Measurements from ENCODE around the gene UNC13A. TPM values are rescaled to one million over a fixed set of nuclear protein-coding genes. Genes with fewer than 3 reads are reported as not detected.

Gene UNC13A
- total and polyA plus RNA-seq, 2 of the 13 experiments (the other 11 are each of a cell fraction or from before 2014, with no cell fraction given) = 0.11 to 0.45 TPM

DNA sequence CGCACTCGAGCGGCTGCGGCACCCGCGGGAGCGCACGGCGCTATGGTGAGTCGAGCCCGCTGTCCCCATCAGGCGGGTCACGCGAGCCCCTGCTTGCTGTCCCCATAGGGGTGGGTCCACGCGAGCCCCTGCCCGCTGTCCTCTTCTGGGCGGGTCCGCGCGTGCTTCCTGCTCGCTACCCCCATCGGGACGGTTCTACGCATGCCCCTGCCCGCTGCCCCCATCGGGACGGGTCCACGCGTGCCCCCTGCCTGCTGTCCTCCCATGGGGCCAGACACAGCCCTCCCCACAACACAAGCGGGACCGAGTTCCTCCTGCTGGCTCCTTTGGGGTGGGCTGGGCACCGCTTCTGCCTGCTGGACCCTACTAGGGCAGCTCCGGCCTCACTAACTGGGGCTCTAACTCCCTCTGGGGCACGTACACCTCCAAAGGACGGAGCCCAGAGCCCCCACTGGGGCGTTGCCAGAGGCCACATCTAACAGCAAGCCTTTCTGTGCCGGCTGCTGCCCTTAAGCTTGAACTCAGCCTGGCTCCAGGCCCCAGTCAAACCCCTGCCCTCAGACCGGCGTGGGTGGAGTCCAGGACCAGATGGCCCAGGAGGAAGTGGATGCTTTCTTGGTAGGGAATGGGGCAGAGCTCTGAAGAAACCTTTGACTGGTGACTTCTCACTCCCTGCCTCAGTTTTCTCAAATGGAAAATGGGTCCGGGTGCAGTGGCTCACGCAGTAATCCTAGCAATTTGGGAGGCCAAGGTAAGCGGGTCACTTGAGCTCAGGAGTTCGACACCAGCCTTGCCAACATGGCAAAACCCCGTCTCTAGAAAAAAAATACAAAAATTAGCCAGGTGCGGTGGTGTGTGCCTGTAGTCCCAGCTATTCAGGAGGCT, 132.0 kb downstream of the UNC13A start (continued):
- TF ChIP-seq, protein P1, sequence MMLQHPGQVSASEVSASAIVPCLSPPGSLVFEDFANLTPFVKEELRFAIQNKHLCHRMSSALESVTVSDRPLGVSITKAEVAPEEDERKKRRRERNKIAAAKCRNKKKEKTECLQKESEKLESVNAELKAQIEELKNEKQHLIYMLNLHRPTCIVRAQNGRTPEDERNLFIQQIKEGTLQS (CRISPR knock-in tag; IDR thresholded peaks at IDR 0.05) = no peak
- TF ChIP-seq ARNT2 (CRISPR knock-in tag; IDR thresholded peaks at IDR 0.05; ENCODE audit: low read depth) (no peak; the same call in 1 of the 2 replicates), HNF4G (IDR thresholded peaks at IDR 0.05; ENCODE audit: borderline replicate concordance, low read depth, low read length) (no peak), HNF4G (CRISPR knock-in tag; IDR thresholded peaks at IDR 0.05; ENCODE audit: borderline replicate concordance, low read depth) (no peak), NR2F2 (IDR thresholded peaks at IDR 0.05; ENCODE audit: borderline replicate concordance, low read depth) (no peak), ZNF263 (CRISPR knock-in tag; IDR thresholded peaks at IDR 0.05) (peak; percentile 7; the same call in 1 of the 2 replicates), KLF6 (CRISPR knock-in tag; IDR thresholded peaks at IDR 0.05) (no peak), ZSCAN29 (CRISPR knock-in tag; conservative IDR thresholded peaks at IDR 0.05) (no peak), GTF3A (CRISPR knock-in tag; conservative IDR thresholded peaks at IDR 0.05) (no peak), ZNF879 (CRISPR knock-in tag; IDR thresholded peaks at IDR 0.05) (no peak), SATB2 (CRISPR knock-in tag; IDR thresholded peaks at IDR 0.05) (no peak), ZNF446 (CRISPR knock-in tag; IDR thresholded peaks at IDR 0.05) (no peak), NFIB (CRISPR knock-in tag; IDR thresholded peaks at IDR 0.05; ENCODE audit: borderline replicate concordance) (no peak), ZNF546 (CRISPR knock-in tag; conservative IDR thresholded peaks at IDR 0.05) (no peak), MXD4 (CRISPR knock-in tag; IDR thresholded peaks at IDR 0.05) (no peak)
- TF ChIP-seq, protein P2, sequence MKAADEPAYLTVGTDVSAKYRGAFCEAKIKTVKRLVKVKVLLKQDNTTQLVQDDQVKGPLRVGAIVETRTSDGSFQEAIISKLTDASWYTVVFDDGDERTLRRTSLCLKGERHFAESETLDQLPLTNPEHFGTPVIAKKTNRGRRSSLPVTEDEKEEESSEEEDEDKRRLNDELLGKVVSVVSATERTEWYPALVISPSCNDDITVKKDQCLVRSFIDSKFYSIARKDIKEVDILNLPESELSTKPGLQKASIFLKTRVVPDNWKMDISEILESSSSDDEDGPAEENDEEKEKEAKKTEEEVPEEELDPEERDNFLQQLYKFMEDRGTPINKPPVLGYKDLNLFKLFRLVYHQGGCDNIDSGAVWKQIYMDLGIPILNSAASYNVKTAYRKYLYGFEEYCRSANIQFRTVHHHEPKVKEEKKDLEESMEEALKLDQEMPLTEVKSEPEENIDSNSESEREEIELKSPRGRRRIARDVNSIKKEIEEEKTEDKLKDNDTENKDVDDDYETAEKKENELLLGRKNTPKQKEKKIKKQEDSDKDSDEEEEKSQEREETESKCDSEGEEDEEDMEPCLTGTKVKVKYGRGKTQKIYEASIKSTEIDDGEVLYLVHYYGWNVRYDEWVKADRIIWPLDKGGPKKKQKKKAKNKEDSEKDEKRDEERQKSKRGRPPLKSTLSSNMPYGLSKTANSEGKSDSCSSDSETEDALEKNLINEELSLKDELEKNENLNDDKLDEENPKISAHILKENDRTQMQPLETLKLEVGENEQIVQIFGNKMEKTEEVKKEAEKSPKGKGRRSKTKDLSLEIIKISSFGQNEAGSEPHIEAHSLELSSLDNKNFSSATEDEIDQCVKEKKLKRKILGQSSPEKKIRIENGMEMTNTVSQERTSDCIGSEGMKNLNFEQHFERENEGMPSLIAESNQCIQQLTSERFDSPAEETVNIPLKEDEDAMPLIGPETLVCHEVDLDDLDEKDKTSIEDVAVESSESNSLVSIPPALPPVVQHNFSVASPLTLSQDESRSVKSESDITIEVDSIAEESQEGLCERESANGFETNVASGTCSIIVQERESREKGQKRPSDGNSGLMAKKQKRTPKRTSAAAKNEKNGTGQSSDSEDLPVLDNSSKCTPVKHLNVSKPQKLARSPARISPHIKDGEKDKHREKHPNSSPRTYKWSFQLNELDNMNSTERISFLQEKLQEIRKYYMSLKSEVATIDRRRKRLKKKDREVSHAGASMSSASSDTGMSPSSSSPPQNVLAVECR (CRISPR knock-in tag; IDR thresholded peaks at IDR 0.05; ENCODE audit: borderline replicate concordance) = peak; percentile 57
- TF ChIP-seq, protein P3, sequence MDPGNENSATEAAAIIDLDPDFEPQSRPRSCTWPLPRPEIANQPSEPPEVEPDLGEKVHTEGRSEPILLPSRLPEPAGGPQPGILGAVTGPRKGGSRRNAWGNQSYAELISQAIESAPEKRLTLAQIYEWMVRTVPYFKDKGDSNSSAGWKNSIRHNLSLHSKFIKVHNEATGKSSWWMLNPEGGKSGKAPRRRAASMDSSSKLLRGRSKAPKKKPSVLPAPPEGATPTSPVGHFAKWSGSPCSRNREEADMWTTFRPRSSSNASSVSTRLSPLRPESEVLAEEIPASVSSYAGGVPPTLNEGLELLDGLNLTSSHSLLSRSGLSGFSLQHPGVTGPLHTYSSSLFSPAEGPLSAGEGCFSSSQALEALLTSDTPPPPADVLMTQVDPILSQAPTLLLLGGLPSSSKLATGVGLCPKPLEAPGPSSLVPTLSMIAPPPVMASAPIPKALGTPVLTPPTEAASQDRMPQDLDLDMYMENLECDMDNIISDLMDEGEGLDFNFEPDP (CRISPR knock-in tag; conservative IDR thresholded peaks at IDR 0.05) = 0 out of 2 replicates have a peak, but pooled peaks have one; percentile 29
- TF ChIP-seq, protein P4, sequence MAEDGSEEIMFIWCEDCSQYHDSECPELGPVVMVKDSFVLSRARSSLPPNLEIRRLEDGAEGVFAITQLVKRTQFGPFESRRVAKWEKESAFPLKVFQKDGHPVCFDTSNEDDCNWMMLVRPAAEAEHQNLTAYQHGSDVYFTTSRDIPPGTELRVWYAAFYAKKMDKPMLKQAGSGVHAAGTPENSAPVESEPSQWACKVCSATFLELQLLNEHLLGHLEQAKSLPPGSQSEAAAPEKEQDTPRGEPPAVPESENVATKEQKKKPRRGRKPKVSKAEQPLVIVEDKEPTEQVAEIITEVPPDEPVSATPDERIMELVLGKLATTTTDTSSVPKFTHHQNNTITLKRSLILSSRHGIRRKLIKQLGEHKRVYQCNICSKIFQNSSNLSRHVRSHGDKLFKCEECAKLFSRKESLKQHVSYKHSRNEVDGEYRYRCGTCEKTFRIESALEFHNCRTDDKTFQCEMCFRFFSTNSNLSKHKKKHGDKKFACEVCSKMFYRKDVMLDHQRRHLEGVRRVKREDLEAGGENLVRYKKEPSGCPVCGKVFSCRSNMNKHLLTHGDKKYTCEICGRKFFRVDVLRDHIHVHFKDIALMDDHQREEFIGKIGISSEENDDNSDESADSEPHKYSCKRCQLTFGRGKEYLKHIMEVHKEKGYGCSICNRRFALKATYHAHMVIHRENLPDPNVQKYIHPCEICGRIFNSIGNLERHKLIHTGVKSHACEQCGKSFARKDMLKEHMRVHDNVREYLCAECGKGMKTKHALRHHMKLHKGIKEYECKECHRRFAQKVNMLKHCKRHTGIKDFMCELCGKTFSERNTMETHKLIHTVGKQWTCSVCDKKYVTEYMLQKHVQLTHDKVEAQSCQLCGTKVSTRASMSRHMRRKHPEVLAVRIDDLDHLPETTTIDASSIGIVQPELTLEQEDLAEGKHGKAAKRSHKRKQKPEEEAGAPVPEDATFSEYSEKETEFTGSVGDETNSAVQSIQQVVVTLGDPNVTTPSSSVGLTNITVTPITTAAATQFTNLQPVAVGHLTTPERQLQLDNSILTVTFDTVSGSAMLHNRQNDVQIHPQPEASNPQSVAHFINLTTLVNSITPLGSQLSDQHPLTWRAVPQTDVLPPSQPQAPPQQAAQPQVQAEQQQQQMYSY (CRISPR knock-in tag; IDR thresholded peaks at IDR 0.05) = no peak

Measured in HepG2 (cell line).